ENCODE data around the gene DGKZ.

DGKZ gene

GRCh38 chr11:46357483-46357936 lies 10.2 kb downstream of the DGKZ start:
- DNase-seq (ENCODE audit: low spot score) = no peak
- TF ChIP-seq CTCF (IDR thresholded peaks at IDR 0.05; ENCODE audit: extremely low read depth, missing control alignments) = no peak

GRCh38 chr11:46359953-46360352 lies 12.7 kb downstream of the DGKZ start:
- no peak for DNase-seq (ENCODE audit: low spot score)
- no peak for TF ChIP-seq CTCF (IDR thresholded peaks at IDR 0.05; ENCODE audit: extremely low read depth, missing control alignments)

GRCh38 chr11:46360878-46361277 lies 13.6 kb downstream of the DGKZ start:
- DNase-seq (ENCODE audit: low spot score) = peak; percentile 42
- no peak for TF ChIP-seq CTCF (IDR thresholded peaks at IDR 0.05; ENCODE audit: extremely low read depth, missing control alignments)

- peak; percentile 94 for DNase-seq (ENCODE audit: low spot score)
- TF ChIP-seq CTCF (IDR thresholded peaks at IDR 0.05; ENCODE audit: extremely low read depth, missing control alignments) = no peak
These were observed 14.3 kb downstream of the DGKZ start for GRCh38 chr11:46361283-46362155.

DNA sequence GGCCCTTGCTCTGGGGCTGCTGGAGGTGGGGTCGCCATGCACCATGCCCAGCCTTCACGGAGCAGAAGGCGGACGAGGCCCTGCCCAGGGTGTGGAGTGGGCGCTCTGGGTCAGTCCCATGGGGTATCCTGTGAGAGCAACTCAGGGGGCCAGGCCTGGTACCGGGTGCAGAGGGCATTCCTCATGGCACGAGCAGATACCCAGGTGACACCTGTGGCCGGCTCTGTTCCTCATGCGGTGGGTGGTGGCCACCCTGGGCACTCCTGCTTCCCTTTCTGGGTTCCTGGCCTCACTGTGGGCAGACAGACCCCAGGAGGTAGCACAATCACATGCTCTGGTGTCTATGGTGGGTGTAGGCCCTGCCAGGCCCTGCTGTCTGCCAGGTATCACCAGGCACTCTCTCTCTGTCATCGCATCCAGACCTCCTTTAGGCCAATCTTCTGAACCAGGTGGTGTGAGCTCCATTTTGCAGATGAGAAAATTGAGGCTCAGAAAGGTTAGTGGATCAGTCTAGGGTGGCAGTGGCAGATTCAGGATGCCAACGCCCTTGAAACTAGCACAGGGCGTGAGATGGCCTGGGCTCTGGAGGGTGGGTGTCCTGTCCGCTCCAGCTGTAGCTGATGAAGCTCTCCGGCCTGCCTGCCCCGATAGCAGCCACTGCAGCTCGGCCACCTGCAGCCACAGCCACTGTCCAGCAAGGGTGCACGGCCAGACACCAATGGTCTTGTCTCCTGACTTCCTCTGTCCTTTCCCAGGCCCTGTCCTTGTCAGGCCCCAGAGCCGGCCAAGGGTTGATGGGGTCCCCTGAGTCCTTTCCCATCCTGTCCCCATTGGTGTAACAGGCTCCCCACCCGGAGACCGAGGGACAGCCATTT lies 15.1 kb downstream of the DGKZ start:
- no peak for TF ChIP-seq CTCF (IDR thresholded peaks at IDR 0.05; ENCODE audit: extremely low read depth, missing control alignments)
- no peak for DNase-seq (ENCODE audit: low spot score)

DNA sequence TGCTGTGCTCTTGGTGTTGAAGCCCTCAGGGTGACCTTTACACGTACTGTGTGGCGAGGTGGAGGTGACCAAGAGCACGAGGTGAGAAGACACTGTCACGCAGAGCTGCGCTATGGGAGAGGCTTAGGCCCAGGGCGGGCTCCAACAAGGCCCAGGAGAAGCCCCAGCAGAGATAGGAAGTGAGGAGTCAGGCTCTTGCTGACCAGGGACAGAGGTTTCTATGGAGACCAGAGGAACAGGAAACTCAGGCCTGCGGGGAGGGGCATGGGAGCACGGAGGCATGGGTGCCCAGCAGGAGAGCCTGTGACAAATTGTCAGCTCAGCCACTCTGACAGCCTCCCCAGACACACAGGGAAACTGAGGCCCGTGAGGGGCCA lies 15.8 kb downstream of the DGKZ start:
- DNase-seq (ENCODE audit: low spot score) = no peak
- TF ChIP-seq CTCF (IDR thresholded peaks at IDR 0.05; ENCODE audit: extremely low read depth, missing control alignments) = no peak

Data from GM20000 (cell line).